Fibroblast of pulmonary artery (primary cell): Measurements from ENCODE around the gene NPHP1.
A peak's percentile ranks its signal among the peaks of the same experiment; 100 is the strongest.
"Not testable (repeated sequence)": the region's sequence is repeated elsewhere in the genome, so short reads cannot be mapped to it uniquely, and the experiment has no call there.

Experiments used
- DNase-seq: peaks from one replicate; pipeline ENCODE4 v3.0.0-alpha.2; 2010; ENCODE audit warnings: low read depth
- H3K4me3 ChIP-seq: replicated peaks from 2 replicates; pipeline ENCODE4 v1.5.1; 2011; ENCODE audit warnings: low read depth, mild to moderate bottlenecking, control low read depth, low read length, moderate library complexity
- CTCF ChIP-seq: IDR thresholded peaks from 2 replicates; pipeline ENCODE4 v1.5.1; 2011; ENCODE audit warnings: mild to moderate bottlenecking, control low read depth, low read length, inconsistent platforms; ENCODE audit errors: missing control alignments

The NPHP1 gene

GRCh38 chr2:110204408-110205385 is at the start of gene NPHP1:
TSS of gene NPHP1 (minus strand) at chr2:110205013. CDS start at chr2:110204968, 45 bp downstream.
- peak within 1 kb of the TSS; percentile 92 for H3K4me3 ChIP-seq
- DNase-seq, result peak; percentile 86
- TF ChIP-seq CTCF, result no peak

GRCh38 chr2:110248081-110248795 is 43.4 kb upstream of the NPHP1 start:
- DNase-seq, H3K4me3 ChIP-seq: not testable (repeated sequence)

DNA sequence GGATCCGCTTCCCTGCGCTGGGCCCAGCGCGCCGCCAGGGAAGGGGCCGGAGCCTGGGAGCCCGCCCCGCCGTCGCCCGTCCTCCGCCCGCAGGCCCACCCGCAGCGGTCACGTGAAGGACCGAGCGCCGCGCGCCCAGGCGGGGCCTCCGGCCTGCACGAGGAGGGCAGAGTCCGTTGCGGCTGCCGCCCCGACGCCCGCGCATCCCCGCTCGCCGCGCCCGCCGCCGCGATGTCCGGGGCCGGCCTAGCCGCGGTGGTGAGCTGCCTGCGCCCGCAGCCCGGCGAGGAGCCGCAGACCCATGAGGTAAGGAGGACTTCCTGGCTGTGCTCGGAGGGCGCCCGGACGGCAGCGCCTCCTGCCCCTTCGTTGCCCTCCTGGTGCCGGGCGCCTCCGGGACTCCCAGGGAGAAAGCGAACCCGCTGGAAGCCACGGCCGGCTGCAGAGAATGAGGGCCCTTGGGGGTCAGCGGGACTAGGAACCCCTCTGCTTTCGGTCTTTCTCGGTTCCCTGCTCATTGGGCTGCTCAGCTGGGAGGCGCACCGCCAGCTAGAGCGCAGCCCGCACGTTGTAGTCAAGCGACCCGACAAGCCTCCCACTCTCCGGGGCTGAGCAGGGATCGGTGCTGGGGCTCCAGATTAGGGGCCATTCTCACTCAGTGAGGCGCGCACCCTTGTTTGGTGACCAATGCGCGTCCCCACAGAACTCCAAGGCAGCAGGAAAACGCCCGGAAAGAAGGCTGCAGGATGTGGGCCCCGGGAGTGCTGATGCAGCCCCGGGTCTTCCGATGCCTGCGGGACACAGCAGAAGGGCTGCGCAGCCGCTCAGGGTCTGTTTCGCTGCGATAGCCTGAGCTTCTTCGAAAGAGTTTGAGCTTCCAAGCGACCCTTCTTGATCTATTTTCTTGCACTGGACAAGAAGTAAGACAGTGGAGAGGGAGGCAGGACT is 40.9 kb upstream of the NPHP1 start:
- not testable (repeated sequence) for H3K4me3 ChIP-seq, DNase-seq

- DNase-seq, H3K4me3 ChIP-seq: not testable (repeated sequence)
These were observed 38.5 kb upstream of the NPHP1 start for GRCh38 chr2:110243283-110243682.

GRCh38 chr2:110234514-110234913 is 29.7 kb upstream of the NPHP1 start:
- DNase-seq, H3K4me3 ChIP-seq: not testable (repeated sequence)

- DNase-seq, H3K4me3 ChIP-seq: not testable (repeated sequence)
These were observed 25.1 kb upstream of the NPHP1 start for GRCh38 chr2:110229886-110230285.

DNA sequence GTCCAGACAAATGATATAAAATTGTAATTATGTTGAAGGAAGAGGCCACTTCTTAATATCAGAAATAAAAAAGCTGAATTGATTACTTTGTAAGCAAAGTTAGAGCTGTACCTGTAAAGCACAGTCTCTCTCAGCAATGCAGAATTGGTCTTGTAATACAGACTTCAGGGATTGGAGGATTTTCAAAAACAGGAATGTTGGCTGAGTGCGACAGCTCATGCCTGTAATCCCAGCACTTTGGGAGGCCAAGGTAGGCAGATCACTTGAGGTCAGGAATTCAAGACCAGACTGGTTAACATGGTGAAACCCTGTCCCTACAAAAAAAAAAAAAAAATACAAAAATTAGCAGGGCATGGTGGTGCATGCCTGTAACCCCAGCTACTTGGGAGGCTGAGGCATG is 17.8 kb upstream of the NPHP1 start:
- not testable (repeated sequence) for DNase-seq, H3K4me3 ChIP-seq

- DNase-seq, result no peak
- no peak for TF ChIP-seq CTCF
- no peak overlapping the region for H3K4me3 ChIP-seq
These were observed 17.1 kb upstream of the NPHP1 start for GRCh38 chr2:110221938-110222337.

DNA sequence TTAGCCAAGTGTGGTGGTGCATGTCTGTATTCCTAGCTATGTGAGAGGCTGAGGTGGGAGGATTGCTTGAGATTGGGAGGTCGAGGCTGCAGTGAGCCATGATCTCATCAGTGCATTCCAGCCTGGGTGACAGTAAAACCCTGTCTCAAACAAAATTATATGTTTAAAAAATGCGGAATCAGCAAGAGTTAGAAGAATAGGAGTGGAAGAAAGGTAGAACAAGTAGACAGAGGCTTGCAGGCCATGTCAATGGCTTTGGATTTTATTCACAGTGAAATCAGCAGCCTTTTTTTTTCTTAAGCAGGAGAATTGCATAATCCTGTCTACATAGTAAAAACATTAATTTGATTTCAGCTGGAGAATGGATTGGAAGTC is 15.4 kb upstream of the NPHP1 start:
- no peak overlapping the region for H3K4me3 ChIP-seq
- TF ChIP-seq CTCF, result no peak
- no peak for DNase-seq
